HepG2 (cell line): ENCODE results near the gene CALHM5. TPM values are rescaled to one million over a fixed set of nuclear protein-coding genes. Genes with fewer than 3 reads are reported as not detected.

Experiments used
- ATAC-seq: fragments of 200-7000 bp; cut with Tn5 transposase; 3 replicates; pipeline ENCODE4 v1.9.1; 2020; ENCODE audit warnings: mild to moderate bottlenecking, moderate library complexity
- BruUV-seq: library from RNA; stranded (reverse); fragments of 400-500 nt; replicated peaks from 2 replicates; lab custom pipeline; 2021; lab: Mats Ljungman, UMichigan
- CTCF ChIA-PET: fragments of 300-600 bp; formaldehyde crosslinking; extraction: SDS; loops from one replicate; lab custom pipeline; 2021; ENCODE audit warnings: low total read pairs, inconsistent platforms, low intra/inter-chr PET ratio; lab: Yijun Ruan, JAX
- POLR2A ChIA-PET: fragments of 350-600 bp; sonication (Branson Sonifier 250); formaldehyde crosslinking; loops from one replicate; lab custom pipeline; 2020; ENCODE audit warnings: antibody characterized with exemption, inconsistent platforms; lab: Yijun Ruan, JAX
- DNase-seq: peaks from one replicate; pipeline ENCODE4 v3.0.0-alpha.2; 2015; ENCODE audit warnings: low spot score
- FAIRE-seq: peaks from 3 replicates; lab custom pipeline; 2011; peaks lifted over from hg19 to GRCh38; lab: Jason Lieb, UNC
- H2AFZ ChIP-seq: one replicate; pipeline ENCODE4 v1.6.1; 2011; ENCODE audit warnings: low read length, inconsistent platforms
- H3K27ac ChIP-seq: fragments of 300-600 bp; 3 replicates; pipeline ENCODE4 v1.8.0; 2011; ENCODE audit warnings: mixed run types, mild to moderate bottlenecking, mixed read lengths, low read length, inconsistent platforms; ENCODE audit not compliant: insufficient read depth; ENCODE audit errors: extremely low read length
- H3K27me3 ChIP-seq, 2 experiments: fragments of 200-600 bp in 1 of 2; 2 replicates in 1 of 2; 3 replicates in 1 of 2; pipeline versions ENCODE4 v1.6.0 to v1.8.0; 2011; ENCODE audit warnings: low read length in 2 of 2, mild to moderate bottlenecking in 2 of 2, moderate library complexity in 2 of 2, inconsistent platforms in 1 of 2; ENCODE audit not compliant: insufficient read depth in 2 of 2, control insufficient read depth in 1 of 2
- H3K36me3 ChIP-seq, 2 experiments: fragments of 200-600 bp in 1 of 2; replicated peaks in 1 of 2; 2 replicates in 1 of 2; 3 replicates in 1 of 2; pipeline versions ENCODE4 v1.5.1 to v1.8.0; 2011; ENCODE audit warnings: low read length in 2 of 2, inconsistent platforms in 1 of 2; ENCODE audit not compliant: insufficient read depth in 2 of 2, control insufficient read depth in 1 of 2
- H3K4me1 ChIP-seq: 2 replicates; pipeline ENCODE4 v1.5.1; 2012; ENCODE audit warnings: low read length, inconsistent platforms; ENCODE audit not compliant: insufficient read depth
- H3K4me2 ChIP-seq: 2 replicates; pipeline ENCODE4 v1.6.0; 2011; ENCODE audit warnings: low read depth, low read length, inconsistent platforms
- H3K4me3 ChIP-seq, 3 experiments: fragments of 200-600 bp in 1 of 3; sonication (generic), shearing (Covaris generic) in 1 of 3; replicated peaks in 1 of 3; 2 replicates each; pipeline ENCODE4 v1.5.1; 2011 to 2016; ENCODE audit warnings: low read length in 3 of 3, inconsistent platforms in 2 of 3, low read depth in 2 of 3, mild to moderate bottlenecking in 2 of 3, control low read depth in 1 of 3, mixed read lengths in 1 of 3; ENCODE audit not compliant: insufficient read depth in 1 of 3
- H3K79me2 ChIP-seq: one replicate; pipeline ENCODE4 v1.6.1; 2011; ENCODE audit warnings: low read length, inconsistent platforms; ENCODE audit not compliant: insufficient read depth
- H3K9ac ChIP-seq: 2 replicates; pipeline ENCODE4 v1.6.0; 2011; ENCODE audit warnings: mild to moderate bottlenecking, low read depth, low read length, inconsistent platforms; ENCODE audit not compliant: insufficient read depth
- H3K9me3 ChIP-seq: 2 replicates; pipeline ENCODE4 v1.5.1; 2012; ENCODE audit warnings: mild to moderate bottlenecking, low read length
- H4K20me1 ChIP-seq: 2 replicates; pipeline ENCODE4 v1.6.0; 2011; ENCODE audit warnings: inconsistent platforms, mild to moderate bottlenecking, low read length, moderate library complexity; ENCODE audit not compliant: insufficient read depth
- CTCF ChIP-seq: sonication (generic); formaldehyde crosslinking; IDR thresholded peaks from 2 replicates; pipeline ENCODE4 v1.5.0; 2020; ENCODE audit warnings: mild to moderate bottlenecking, missing genetic modification reagents, moderate library complexity
- DMAP1 ChIP-seq: IDR thresholded peaks from 2 replicates; pipeline ENCODE4 v1.6.1; 2016
- DPF2 ChIP-seq: sonication (generic); formaldehyde crosslinking; IDR thresholded peaks from 2 replicates; pipeline ENCODE4 v1.4.0; 2020; ENCODE audit warnings: mild to moderate bottlenecking, low read depth, missing genetic modification reagents, borderline replicate concordance
- FOXA3 ChIP-seq: IDR thresholded peaks from 2 replicates; pipeline ENCODE4 v1.6.1; 2016; ENCODE audit warnings: missing genetic modification reagents, missing compliant biosample characterization
- FOXM1 ChIP-seq: sonication (generic); formaldehyde crosslinking; IDR thresholded peaks from 2 replicates; pipeline ENCODE4 v1.5.0; 2020; ENCODE audit warnings: missing genetic modification reagents
- MAFF ChIP-seq: IDR thresholded peaks from 2 replicates; pipeline ENCODE4 v1.6.1; 2011; ENCODE audit warnings: low read depth, low read length, improper control_type of control experiment
- ONECUT2 ChIP-seq: sonication (generic); formaldehyde crosslinking; IDR thresholded peaks from 2 replicates; pipeline ENCODE4 v1.4.0; 2020; ENCODE audit warnings: missing genetic modification reagents
- SMYD3 ChIP-seq: sonication (generic); formaldehyde crosslinking; IDR thresholded peaks from 2 replicates; pipeline ENCODE4 v1.8.1; 2023; ENCODE audit warnings: mild to moderate bottlenecking, missing genetic modification reagents
- SRSF4 ChIP-seq: fragments of 200-400 bp; formaldehyde crosslinking; IDR thresholded peaks from one replicate; pipeline ENCODE4 v1.6.1; 2018; ENCODE audit warnings: mild to moderate bottlenecking, low read depth, low read length, moderate library complexity; ENCODE audit not compliant: poor library complexity, severe bottlenecking
- ZBTB7A ChIP-seq: sonication (generic); formaldehyde crosslinking; IDR thresholded peaks from 2 replicates; pipeline ENCODE4 v1.8.0; 2022; ENCODE audit warnings: mild to moderate bottlenecking, missing genetic modification reagents
- ZFP90 ChIP-seq: sonication (generic); formaldehyde crosslinking; IDR thresholded peaks from 2 replicates; pipeline ENCODE4 v1.8.0; 2022; ENCODE audit warnings: missing genetic modification reagents, mild to moderate bottlenecking, inconsistent platforms, borderline replicate concordance
- ZMYM3 ChIP-seq: sonication (generic); formaldehyde crosslinking; IDR thresholded peaks from 2 replicates; pipeline ENCODE4 v1.5.1; 2020; ENCODE audit warnings: mild to moderate bottlenecking, missing genetic modification reagents
- ZNF329 ChIP-seq: sonication (generic); formaldehyde crosslinking; IDR thresholded peaks from 2 replicates; pipeline ENCODE4 v1.9.0; 2021; ENCODE audit warnings: low read depth, mild to moderate bottlenecking, missing genetic modification reagents
- ZNF33A ChIP-seq: sonication (generic); formaldehyde crosslinking; IDR thresholded peaks from 2 replicates; pipeline ENCODE4 v1.5.1; 2020; ENCODE audit warnings: missing genetic modification reagents, mild to moderate bottlenecking, moderate library complexity, borderline replicate concordance
- ZNF75D ChIP-seq: sonication (generic); formaldehyde crosslinking; IDR thresholded peaks from 2 replicates; pipeline ENCODE4 v1.8.1; 2023; ENCODE audit warnings: missing genetic modification reagents, mild to moderate bottlenecking, borderline replicate concordance
- in situ Hi-C: cut with HindIII; loops from 2 replicates; pipeline ENCODE4 v1.10.0; 2017; ENCODE audit warnings: low pct_unique_long_range_greater_than_20kb; ENCODE audit not compliant: extremely low pct_ligation_motif_present
- intact Hi-C: fragments of 100-400 bp; cut with micrococcal nuclease; formaldehyde crosslinking; loops from one replicate; pipeline ENCODE4 v1.10.0; 2022; ENCODE audit not compliant: unreplicated experiment
- polyA plus RNA-seq, 8 experiments: library from polyadenylated mRNA; depleted of rRNA in 3 of 8; stranded (reverse) in 7 of 8; unstranded in 1 of 8; fragments of >200 nt; fragmentation: Illumina TruSeq in 4 of 8; extraction: Trizol in 4 of 8; gene quantifications; 2 replicates each; pipeline versions ENCODE4 v1.2.1 to v1.2.3, GENCODE V29; 2011 to 2016; ENCODE audit warnings: low read depth in 4 of 8, missing spikeins in 1 of 8, mixed read lengths in 1 of 8; ENCODE audit not compliant: insufficient read depth in 1 of 8
- total RNA-seq, 5 experiments: library from RNA; depleted of rRNA; stranded (reverse); fragments of >200 nt; fragmentation: Illumina TruSeq; extraction: Trizol; gene quantifications; 2 replicates each; pipeline ENCODE4 v1.2.3, GENCODE V29; 2016; ENCODE audit warnings: low read depth in 1 of 5
- TF ChIP-seq, protein P1 (sequence below): sonication (generic); formaldehyde crosslinking; IDR thresholded peaks from 2 replicates; pipeline ENCODE4 v1.8.0; 2022; ENCODE audit warnings: mild to moderate bottlenecking, missing genetic modification reagents, moderate library complexity

The CALHM5 gene
- total and polyA plus RNA-seq, 2 of the 13 experiments (the other 11 are each of a cell fraction or from before 2014, with no cell fraction given): not detected

DNA sequence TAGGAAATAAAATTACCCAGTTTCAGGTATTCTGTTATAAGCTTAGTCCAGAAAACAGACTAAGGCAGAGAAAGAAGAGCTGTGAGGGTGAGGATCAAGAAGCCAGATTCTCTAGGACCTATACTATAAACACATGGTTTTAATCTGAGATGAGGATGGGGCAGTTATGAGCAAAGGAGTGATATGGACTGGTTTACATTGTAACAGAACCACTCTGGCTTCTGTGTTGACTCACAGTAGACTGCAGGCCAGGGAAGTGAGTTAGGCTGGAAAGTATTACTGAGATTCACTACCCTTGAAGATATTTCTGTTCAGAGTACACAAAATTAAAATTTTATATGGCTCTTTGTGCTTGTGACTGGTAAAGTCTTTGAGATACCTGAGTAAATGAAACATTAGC lies 56.7 kb downstream of the CALHM5 start:
- Histone ChIP-seq H3K9ac (no peak overlapping the region), H3K79me2 (peaks cover 16% of the 10 kb centered on the region), H3K36me3 (no peaks in the 10 kb centered on the region), H3K4me3 (no peak overlapping the region), H3K4me2 (no peak overlapping the region), H3K27me3 (no peaks in the 10 kb centered on the region; a peak in 1 of 5 replicates), H2AFZ (no peak overlapping the region), H3K27ac (no peak overlapping the region), H4K20me1 (no peaks in the 10 kb centered on the region), H3K9me3 (no peaks in the 10 kb centered on the region), H3K4me1 (peaks cover 38% of the 10 kb centered on the region)
- DNase-seq: no peak
- ChIA-PET CTCF (no interaction called here), POLR2A (no interaction called here)
- FAIRE-seq: no peak
- intact Hi-C loops: no loop called here
- ATAC-seq: no peak
- TF ChIP-seq DMAP1 (CRISPR knock-in tag): no peak
- TF ChIP-seq MAFF: no peak
- TF ChIP-seq DPF2 (CRISPR knock-in tag): no peak
- TF ChIP-seq SRSF4: no peak
- no peak for TF ChIP-seq ONECUT2 (CRISPR knock-in tag)
- TF ChIP-seq ZBTB7A (CRISPR knock-in tag): no peak
- no peak for TF ChIP-seq CTCF (CRISPR knock-in tag)
- TF ChIP-seq ZMYM3: no peak
- no peak for TF ChIP-seq FOXM1 (CRISPR knock-in tag)
- TF ChIP-seq, protein P1, sequence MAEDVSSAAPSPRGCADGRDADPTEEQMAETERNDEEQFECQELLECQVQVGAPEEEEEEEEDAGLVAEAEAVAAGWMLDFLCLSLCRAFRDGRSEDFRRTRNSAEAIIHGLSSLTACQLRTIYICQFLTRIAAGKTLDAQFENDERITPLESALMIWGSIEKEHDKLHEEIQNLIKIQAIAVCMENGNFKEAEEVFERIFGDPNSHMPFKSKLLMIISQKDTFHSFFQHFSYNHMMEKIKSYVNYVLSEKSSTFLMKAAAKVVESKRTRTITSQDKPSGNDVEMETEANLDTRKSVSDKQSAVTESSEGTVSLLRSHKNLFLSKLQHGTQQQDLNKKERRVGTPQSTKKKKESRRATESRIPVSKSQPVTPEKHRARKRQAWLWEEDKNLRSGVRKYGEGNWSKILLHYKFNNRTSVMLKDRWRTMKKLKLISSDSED (CRISPR knock-in tag): no peak
- no peak for TF ChIP-seq ZNF329
- TF ChIP-seq ZNF33A (CRISPR knock-in tag): no peak
- no peak for TF ChIP-seq ZNF75D
- TF ChIP-seq FOXA3: no peak
- no peak for TF ChIP-seq ZFP90 (CRISPR knock-in tag)
- TF ChIP-seq SMYD3 (CRISPR knock-in tag): no peak
- in situ Hi-C loops: loop anchor here (10.0 kb wide), 1 partner anchor 293 kb away; the partner anchor contains the start of gene TSPYL1
- BruUV-seq: no TSS peak
